H7 (cell line): ENCODE data around the gene CERK. TPM values are rescaled to one million over a fixed set of nuclear protein-coding genes. Genes with fewer than 3 reads are reported as not detected.
A peak's percentile ranks its signal among the peaks of the same experiment; 100 is the strongest.
"Not testable (repeated sequence)": the region's sequence is repeated elsewhere in the genome, so short reads cannot be mapped to it uniquely, and the experiment has no call there.

Experiments
- DNase-seq: peaks from one replicate; pipeline ENCODE4 v3.0.0; 2012
- H3K27me3 ChIP-seq: 2 replicates; pipeline ENCODE4 v1.6.0; 2011; ENCODE audit warnings: mild to moderate bottlenecking, low read length; ENCODE audit not compliant: control insufficient read depth, insufficient read depth
- H3K36me3 ChIP-seq: replicated peaks from 2 replicates; pipeline ENCODE4 v1.5.1; 2011; ENCODE audit warnings: low read length; ENCODE audit not compliant: control insufficient read depth, insufficient read depth
- H3K4me3 ChIP-seq: 2 replicates; pipeline ENCODE4 v1.5.1; 2011; ENCODE audit warnings: low read depth, mild to moderate bottlenecking, control low read depth, low read length, moderate library complexity; ENCODE audit not compliant: insufficient read depth
- total RNA-seq: library from RNA; depleted of rRNA; stranded (reverse); fragments of >200 nt; shearing (Covaris generic); gene quantifications from 2 replicates; pipeline ENCODE4 v1.2.3, GENCODE V29; 2014; rRNA removed

The CERK gene, protein sequence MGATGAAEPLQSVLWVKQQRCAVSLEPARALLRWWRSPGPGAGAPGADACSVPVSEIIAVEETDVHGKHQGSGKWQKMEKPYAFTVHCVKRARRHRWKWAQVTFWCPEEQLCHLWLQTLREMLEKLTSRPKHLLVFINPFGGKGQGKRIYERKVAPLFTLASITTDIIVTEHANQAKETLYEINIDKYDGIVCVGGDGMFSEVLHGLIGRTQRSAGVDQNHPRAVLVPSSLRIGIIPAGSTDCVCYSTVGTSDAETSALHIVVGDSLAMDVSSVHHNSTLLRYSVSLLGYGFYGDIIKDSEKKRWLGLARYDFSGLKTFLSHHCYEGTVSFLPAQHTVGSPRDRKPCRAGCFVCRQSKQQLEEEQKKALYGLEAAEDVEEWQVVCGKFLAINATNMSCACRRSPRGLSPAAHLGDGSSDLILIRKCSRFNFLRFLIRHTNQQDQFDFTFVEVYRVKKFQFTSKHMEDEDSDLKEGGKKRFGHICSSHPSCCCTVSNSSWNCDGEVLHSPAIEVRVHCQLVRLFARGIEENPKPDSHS
- 54.8 and 57.2 TPM in 2 replicates for total RNA-seq

GRCh38 chr22:46737976-46738646 is at the start of gene CERK:
Gene CERK (minus strand): TSS chr22:46738252. CDS start chr22:46738148, 104 bp downstream.
- Histone ChIP-seq H3K36me3 (peaks cover 3% of the 10 kb centered on the region; the same call in 1 of the 2 replicates), H3K4me3 (peak within 1 kb of the TSS; percentile 65), H3K27me3 (no peaks in the 10 kb centered on the region)
- peak; percentile 94 for DNase-seq

DNA sequence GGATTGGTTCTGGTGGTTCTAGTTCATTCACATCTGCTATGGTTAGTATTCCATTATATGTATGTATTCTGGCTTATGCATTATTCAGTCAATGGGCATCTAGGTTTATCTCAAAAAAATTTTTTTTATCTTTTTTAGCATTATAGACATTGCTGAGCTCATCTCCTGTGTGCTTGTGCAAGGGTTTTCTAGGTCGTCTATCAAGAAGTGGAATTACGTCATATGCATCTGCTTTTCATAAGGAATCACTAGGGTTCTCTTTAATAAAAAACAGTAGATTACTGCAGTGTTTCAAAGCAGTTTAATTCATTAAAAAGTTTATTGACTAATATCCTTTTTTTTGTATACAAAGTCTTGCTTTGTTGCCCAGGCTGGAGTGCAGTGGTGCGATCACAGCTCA is 45.7 kb upstream of the CERK start:
- Histone ChIP-seq H3K27me3 (no peaks in the 10 kb centered on the region), H3K4me3 (no peak overlapping the region), H3K36me3 (no peaks in the 10 kb centered on the region)
- DNase-seq: no peak

- H3K4me3 ChIP-seq, H3K36me3 ChIP-seq, H3K27me3 ChIP-seq, DNase-seq: not testable (repeated sequence)
These were observed 44.1 kb upstream of the CERK start for GRCh38 chr22:46782200-46782599.

- H3K36me3 ChIP-seq: no peaks in the 10 kb centered on the region; the same call in 1 of the 2 replicates
These were observed 43.2 kb upstream of the CERK start for GRCh38 chr22:46781291-46781690.

GRCh38 chr22:46780453-46780852 is 42.4 kb upstream of the CERK start:
- Histone ChIP-seq H3K27me3 (no peaks in the 10 kb centered on the region), H3K4me3 (no peak overlapping the region), H3K36me3 (no peaks in the 10 kb centered on the region; the same call in 1 of the 2 replicates)
- no peak for DNase-seq

More at GRCh38 chr22:46781291-46781690, 43.2 kb upstream of the CERK start:
- no peak for DNase-seq
- Histone ChIP-seq H3K27me3 (no peaks in the 10 kb centered on the region), H3K4me3 (no peak overlapping the region)

DNA sequence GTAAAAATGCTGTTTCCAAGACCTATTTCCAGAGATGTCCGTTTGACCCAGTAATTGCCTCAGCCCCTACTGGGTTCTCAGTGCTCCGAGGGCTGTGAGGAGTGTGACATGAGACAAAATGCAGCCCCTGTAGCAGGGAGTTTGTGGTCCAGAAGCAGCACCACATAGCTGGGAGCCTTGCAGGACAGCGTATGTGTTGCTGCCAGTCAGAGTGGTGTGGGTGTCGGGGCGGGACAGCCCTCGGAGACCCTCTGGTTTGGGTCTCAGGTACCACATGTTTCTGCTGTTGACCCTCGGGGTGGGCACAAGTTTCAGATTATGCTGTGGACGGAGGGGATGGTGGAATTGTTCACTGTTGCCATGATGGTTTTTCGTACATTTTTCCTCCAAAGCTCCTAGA is 41.6 kb upstream of the CERK start:
- H3K4me3 ChIP-seq: no peak overlapping the region
- no peak for DNase-seq
- H3K27me3 ChIP-seq: no peaks in the 10 kb centered on the region
- H3K36me3 ChIP-seq: no peaks in the 10 kb centered on the region; the same call in 1 of the 2 replicates

GRCh38 chr22:46779023-46779422 is 41.0 kb upstream of the CERK start:
- H3K4me3 ChIP-seq: no peak overlapping the region
- no peaks in the 10 kb centered on the region for H3K27me3 ChIP-seq
- no peak for DNase-seq
- no peaks in the 10 kb centered on the region; the same call in 1 of the 2 replicates for H3K36me3 ChIP-seq

- Histone ChIP-seq H3K4me3 (no peak overlapping the region), H3K36me3 (no peaks in the 10 kb centered on the region; the same call in 1 of the 2 replicates), H3K27me3 (no peaks in the 10 kb centered on the region)
- no peak for DNase-seq
These were observed 39.5 kb upstream of the CERK start for GRCh38 chr22:46777609-46777970.

- no peaks in the 10 kb centered on the region for H3K27me3 ChIP-seq
- no peak for DNase-seq
- no peak overlapping the region for H3K4me3 ChIP-seq
- H3K36me3 ChIP-seq: no peaks in the 10 kb centered on the region; the same call in 1 of the 2 replicates
These were observed 39.0 kb upstream of the CERK start for GRCh38 chr22:46776876-46777608.

DNA sequence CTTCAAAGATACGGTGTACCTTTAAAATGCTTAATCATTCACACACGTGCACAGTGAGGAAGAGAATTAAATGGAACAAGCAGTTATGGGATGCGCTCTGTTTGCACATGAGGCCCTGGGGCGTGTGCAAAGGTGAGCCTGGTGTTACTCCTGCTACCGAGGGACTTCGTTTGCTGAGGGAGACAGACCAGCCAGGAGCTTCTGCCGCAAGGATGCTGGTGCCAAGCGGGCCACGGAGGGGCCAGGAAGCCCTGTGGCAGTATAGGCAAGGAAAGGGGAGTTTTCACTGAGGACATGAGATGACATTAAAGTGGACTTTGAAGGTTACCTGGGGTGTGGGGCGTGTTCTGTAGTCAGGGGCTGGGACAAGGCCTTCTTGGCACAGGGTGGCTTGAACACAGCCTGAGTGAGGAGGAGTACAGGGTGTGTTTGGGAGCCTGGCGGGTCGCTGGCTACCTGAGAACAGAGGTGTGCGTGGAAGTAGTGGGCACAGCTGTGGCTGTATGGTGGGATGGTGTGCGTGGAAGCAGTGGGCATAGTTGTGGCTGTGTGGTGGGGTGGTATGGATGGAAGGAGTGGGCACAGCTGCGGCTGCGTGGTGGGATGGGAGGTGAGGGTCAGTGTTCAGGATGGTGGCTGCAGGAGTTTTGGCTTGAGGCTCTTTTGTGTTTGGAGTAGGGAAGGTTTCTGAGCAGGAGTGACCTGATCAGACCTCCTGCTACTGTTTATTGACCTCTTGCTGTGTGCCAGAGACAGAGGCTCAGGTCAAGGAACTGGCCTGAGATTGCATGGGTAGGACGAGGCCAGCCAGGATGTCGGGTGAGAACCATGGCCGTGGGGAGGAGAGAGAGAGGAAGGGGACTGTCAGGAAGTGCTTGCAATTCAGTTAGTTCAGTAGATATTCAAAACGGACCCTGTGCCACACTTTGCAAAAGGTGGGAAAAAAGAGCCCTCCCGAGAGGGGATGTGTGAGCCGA is 38.1 kb upstream of the CERK start:
- no peak for DNase-seq
- Histone ChIP-seq H3K27me3 (no peaks in the 10 kb centered on the region), H3K4me3 (no peak overlapping the region)

DNA sequence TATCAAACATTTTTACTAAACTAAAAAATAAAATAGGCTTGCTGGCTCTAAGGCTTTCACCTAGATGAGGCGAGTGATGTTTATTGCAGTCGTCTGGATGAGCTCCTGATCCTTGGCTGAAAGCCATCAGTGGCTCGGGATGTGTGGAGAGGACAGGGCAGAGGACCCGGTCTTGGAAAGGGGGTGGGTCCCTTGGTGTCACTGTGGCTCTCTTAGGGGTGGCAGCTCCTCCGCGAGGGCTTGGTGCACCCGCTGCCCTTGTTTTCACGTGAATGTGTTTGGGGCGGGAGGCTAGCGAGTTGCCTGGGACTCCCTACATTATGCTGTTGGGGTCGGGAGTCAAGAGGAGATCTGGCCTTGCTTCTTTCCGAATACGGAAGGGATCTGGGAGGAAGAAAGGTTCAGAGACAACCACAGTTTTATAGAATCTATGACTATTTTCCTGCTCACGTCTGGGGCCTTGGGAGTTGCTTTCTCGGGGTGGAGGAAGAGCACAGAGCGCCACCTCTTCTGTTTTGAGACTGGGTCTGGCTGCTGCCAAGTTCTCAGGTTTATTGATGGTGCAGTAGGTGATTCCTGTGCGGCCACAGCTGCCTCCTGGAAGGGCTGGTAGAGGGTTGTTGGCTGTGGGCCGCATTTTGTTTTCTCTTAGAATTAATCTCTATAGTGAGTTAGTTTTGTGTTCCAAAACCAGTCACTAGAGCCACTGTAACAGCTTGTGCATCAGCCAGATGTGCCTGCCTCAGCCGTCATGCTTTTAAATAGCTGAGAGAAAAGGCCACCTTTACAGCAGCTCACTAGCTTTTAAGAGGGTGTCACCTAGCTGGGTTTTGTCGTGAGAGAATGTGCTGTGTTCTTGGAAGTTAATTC is 37.2 kb upstream of the CERK start:
- Histone ChIP-seq H3K36me3 (no peaks in the 10 kb centered on the region; the same call in 1 of the 2 replicates), H3K27me3 (no peaks in the 10 kb centered on the region), H3K4me3 (no peak overlapping the region)
- DNase-seq: no peak

More for the DNA sequence above, 38.1 kb upstream of the CERK start:
- no peaks in the 10 kb centered on the region; the same call in 1 of the 2 replicates for H3K36me3 ChIP-seq

- no peak for DNase-seq
- Histone ChIP-seq H3K36me3 (no peaks in the 10 kb centered on the region; the same call in 1 of the 2 replicates), H3K4me3 (no peak overlapping the region), H3K27me3 (no peaks in the 10 kb centered on the region)
These were observed 36.4 kb upstream of the CERK start for GRCh38 chr22:46774253-46774979.
